GM20431 (cell line): Measurements from ENCODE around the gene ZNF568.

Source experiments
- in situ Hi-C: fragments of 300-500 bp; cut with MseI, MboI; formaldehyde crosslinking; loops from one replicate; pipeline ENCODE4 v1.15.0; 2020; ENCODE audit warnings: low sequenced_read_pairs; ENCODE audit not compliant: unreplicated experiment

The ZNF568 gene

GRCh38 chr19:36915992-36916830 is at the start of gene ZNF568, which contains the start of gene ZNF829:
Gene ZNF568, plus strand, starts transcription at chr19:36916332. Its CDS starts 6,439 bp downstream, at chr19:36922771.
Gene ZNF829, minus strand, starts transcription at chr19:36916291. Its CDS starts 1,124 bp downstream, at chr19:36915167.
- in situ Hi-C loops, result no loop called here

GRCh38 chr19:36876993-36877938 is 38.9 kb upstream of the ZNF568 start:
- in situ Hi-C loops, result no loop called here

GRCh38 chr19:36891768-36892357 is 24.3 kb upstream of the ZNF568 start:
- in situ Hi-C loops, result no loop called here

- in situ Hi-C loops, result no loop called here
These were observed 21.2 kb upstream of the ZNF568 start for GRCh38 chr19:36894849-36895383.

GRCh38 chr19:36898422-36898821 is 17.7 kb upstream of the ZNF568 start:
- in situ Hi-C loops, result no loop called here

GRCh38 chr19:36916991-36917390 is 859 bp downstream of the ZNF568 start:
- in situ Hi-C loops, result no loop called here

GRCh38 chr19:36918090-36918489 is 2.0 kb downstream of the ZNF568 start:
- in situ Hi-C loops, result no loop called here

- in situ Hi-C loops, result no loop called here
These were observed 15.6 kb downstream of the ZNF568 start for GRCh38 chr19:36931684-36932083.

GRCh38 chr19:36939153-36939552 is 23.0 kb downstream of the ZNF568 start:
- in situ Hi-C loops, result no loop called here

- in situ Hi-C loops, result no loop called here
These were observed 34.4 kb downstream of the ZNF568 start for GRCh38 chr19:36950335-36951119.

GRCh38 chr19:36962346-36962745 is 46.2 kb downstream of the ZNF568 start:
- in situ Hi-C loops, result no loop called here

GRCh38 chr19:36963280-36963679 is 47.1 kb downstream of the ZNF568 start:
- in situ Hi-C loops, result no loop called here

GRCh38 chr19:36972571-36972970 is 56.4 kb downstream of the ZNF568 start:
- in situ Hi-C loops, result no loop called here

- in situ Hi-C loops, result no loop called here
These were observed 57.1 kb downstream of the ZNF568 start for GRCh38 chr19:36973021-36973843.

GRCh38 chr19:36973844-36974195 is 57.7 kb downstream of the ZNF568 start:
- in situ Hi-C loops, result no loop called here

GRCh38 chr19:36986131-36986530 is 70.0 kb downstream of the ZNF568 start:
- in situ Hi-C loops, result no loop called here

- in situ Hi-C loops, result no loop called here
These were observed 70.5 kb downstream of the ZNF568 start for GRCh38 chr19:36986601-36987000.

- in situ Hi-C loops, result no loop called here
These were observed 71.0 kb downstream of the ZNF568 start for GRCh38 chr19:36987091-36987490.
